Adrenal gland (tissue), 5 donors: ENCODE measurements around the gene HYCC2.

Source experiments
- CTCF ChIP-seq, 6 experiments: fragments of 450-650 bp in 4 of 6; fragments of 200-600 bp in 2 of 6; sonication (generic) in 1 of 6; IDR thresholded peaks; 1 replicate in 5 of 6; 2 replicates in 1 of 6; pipeline versions ENCODE4 v1.5.1 to v1.8.0; 2016 to 2021; ENCODE audit warnings: antibody characterized with exemption in 6 of 6, mild to moderate bottlenecking in 2 of 6, moderate library complexity in 1 of 6
- POLR2A ChIP-seq, 2 donors: fragments of 450-650 bp; IDR thresholded peaks; one replicate each; pipeline ENCODE4 v1.6.1; 2017; ENCODE audit warnings: antibody characterized with exemption in 2 of 2, mild to moderate bottlenecking in 2 of 2, moderate library complexity in 1 of 2
- donor health status: DM: no; HTN: no; CAD: no.

GRCh38 chr2:201114846-201115245 lies 43.4 kb upstream of the HYCC2 start:
- TF ChIP-seq CTCF (IDR thresholded peaks at IDR 0.05) (no peak), POLR2A (IDR thresholded peaks at IDR 0.05) (no peak)
